ENCODE measurements around the gene ARHGAP44. TPM values are rescaled to one million over a fixed set of nuclear protein-coding genes. Genes with fewer than 3 reads are reported as not detected.

ARHGAP44 gene, protein sequence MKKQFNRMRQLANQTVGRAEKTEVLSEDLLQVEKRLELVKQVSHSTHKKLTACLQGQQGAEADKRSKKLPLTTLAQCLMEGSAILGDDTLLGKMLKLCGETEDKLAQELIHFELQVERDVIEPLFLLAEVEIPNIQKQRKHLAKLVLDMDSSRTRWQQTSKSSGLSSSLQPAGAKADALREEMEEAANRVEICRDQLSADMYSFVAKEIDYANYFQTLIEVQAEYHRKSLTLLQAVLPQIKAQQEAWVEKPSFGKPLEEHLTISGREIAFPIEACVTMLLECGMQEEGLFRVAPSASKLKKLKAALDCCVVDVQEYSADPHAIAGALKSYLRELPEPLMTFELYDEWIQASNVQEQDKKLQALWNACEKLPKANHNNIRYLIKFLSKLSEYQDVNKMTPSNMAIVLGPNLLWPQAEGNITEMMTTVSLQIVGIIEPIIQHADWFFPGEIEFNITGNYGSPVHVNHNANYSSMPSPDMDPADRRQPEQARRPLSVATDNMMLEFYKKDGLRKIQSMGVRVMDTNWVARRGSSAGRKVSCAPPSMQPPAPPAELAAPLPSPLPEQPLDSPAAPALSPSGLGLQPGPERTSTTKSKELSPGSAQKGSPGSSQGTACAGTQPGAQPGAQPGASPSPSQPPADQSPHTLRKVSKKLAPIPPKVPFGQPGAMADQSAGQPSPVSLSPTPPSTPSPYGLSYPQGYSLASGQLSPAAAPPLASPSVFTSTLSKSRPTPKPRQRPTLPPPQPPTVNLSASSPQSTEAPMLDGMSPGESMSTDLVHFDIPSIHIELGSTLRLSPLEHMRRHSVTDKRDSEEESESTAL
- 1 to 10 TPM; 1.4 to 6.2 (median 2.1) TPM for total RNA-seq

DNA sequence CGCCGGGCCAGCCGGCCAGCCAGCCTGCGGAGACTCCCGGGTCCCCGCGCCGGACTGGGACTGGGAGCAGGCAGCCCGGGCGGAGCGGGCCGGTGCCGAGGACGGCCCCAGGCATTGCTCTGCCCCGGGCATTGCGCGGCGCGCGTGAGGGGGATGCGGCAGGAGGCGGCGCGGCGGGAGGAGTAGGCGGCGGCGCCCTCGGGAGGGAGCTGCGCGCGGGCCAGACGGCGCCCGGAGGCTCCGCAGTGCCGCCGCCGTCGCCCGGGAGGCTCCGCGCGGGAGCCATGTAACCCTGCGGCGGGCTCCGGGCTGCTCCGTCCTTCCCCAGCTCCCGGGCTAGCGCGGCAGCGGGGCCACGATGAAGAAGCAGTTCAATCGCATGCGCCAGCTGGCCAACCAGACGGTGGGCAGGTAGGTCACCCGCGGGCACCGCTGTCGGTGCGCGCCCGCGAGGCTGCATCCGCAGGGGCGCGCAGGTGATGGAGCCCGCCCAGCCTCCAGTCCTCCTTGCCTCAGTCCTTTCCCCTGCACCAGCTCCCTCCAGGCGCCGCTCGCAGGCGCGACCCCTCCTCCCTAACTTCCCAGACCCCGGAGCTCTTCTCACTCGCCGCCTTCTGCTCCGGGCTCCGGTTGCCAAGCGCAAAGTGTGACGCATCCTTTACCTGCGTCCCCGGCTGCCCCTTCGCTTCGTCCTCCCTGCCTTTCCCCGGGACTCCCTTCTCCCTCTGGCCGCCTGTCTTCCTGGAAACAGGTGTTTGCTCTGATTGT is at the start of gene ARHGAP44:
ARHGAP44 (plus strand) TSS at position 18 of the 768 bp plus-strand sequence; CDS start at position 359, 341 bp downstream.
- peaks cover 0 to 15% (median 0%) of the 10 kb centered on the region in 3 donors for H3K27me3 ChIP-seq
- H3K27ac ChIP-seq, result peak within 1 kb of the TSS in 1 of 4 donors; percentile 66
- DNase-seq (peak in 1 of 2 donors; percentile 5), ATAC-seq (peak; percentile 54 to 73)
- H3K9me3 ChIP-seq, result no peaks in the 10 kb centered on the region
- H3K4me1 ChIP-seq, result no peaks in the 10 kb centered on the region
- H3K36me3 ChIP-seq, result no peaks in the 10 kb centered on the region
- intact Hi-C loops (cut with DNase I; ENCODE audit: low total_unique reads) (no loop called here), in situ Hi-C loops (cut with MboI; ENCODE audit: low sequenced_read_pairs in 4 of 4) (no loop called here)
- peak in 1 of 2 donors; percentile 32 for TF ChIP-seq POLR2A (IDR thresholded peaks at IDR 0.05)
- TF ChIP-seq, protein P1, sequence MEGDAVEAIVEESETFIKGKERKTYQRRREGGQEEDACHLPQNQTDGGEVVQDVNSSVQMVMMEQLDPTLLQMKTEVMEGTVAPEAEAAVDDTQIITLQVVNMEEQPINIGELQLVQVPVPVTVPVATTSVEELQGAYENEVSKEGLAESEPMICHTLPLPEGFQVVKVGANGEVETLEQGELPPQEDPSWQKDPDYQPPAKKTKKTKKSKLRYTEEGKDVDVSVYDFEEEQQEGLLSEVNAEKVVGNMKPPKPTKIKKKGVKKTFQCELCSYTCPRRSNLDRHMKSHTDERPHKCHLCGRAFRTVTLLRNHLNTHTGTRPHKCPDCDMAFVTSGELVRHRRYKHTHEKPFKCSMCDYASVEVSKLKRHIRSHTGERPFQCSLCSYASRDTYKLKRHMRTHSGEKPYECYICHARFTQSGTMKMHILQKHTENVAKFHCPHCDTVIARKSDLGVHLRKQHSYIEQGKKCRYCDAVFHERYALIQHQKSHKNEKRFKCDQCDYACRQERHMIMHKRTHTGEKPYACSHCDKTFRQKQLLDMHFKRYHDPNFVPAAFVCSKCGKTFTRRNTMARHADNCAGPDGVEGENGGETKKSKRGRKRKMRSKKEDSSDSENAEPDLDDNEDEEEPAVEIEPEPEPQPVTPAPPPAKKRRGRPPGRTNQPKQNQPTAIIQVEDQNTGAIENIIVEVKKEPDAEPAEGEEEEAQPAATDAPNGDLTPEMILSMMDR (IDR thresholded peaks at IDR 0.05 in 4 of 5, conservative IDR thresholded peaks at IDR 0.05 in 1 of 5), result no peak
- peak within 1 kb of the TSS; percentile 62 to 70 (median 67) for H3K4me3 ChIP-seq

DNA sequence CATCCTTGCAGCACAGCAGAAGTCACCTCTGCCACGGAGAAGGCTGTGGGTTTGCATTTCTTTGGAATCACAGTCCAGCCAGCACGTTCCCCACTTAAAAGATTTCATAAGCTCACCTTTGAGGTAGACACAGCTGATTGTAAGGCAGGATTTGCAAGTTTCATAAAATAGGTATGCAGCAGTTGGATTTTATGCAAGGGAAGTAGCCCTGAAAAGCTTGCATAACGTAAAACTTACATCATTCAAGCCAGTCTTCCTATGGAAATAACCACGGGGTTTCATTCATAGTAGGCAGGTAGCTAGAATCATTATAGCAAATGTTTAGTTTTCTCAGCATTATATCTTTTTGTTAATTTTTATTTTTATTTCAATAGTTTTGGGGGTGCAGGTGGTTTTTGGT is 49.8 kb upstream of the ARHGAP44 start:
- Histone ChIP-seq H3K36me3 (no peaks in the 10 kb centered on the region), H3K4me3 (no peak overlapping the region), H3K27ac (no peak overlapping the region), H3K27me3 (no peaks in the 10 kb centered on the region), H3K4me1 (no peaks in the 10 kb centered on the region), H3K9me3 (no peaks in the 10 kb centered on the region)
- no peak for TF ChIP-seq POLR2A (IDR thresholded peaks at IDR 0.05)
- TF ChIP-seq, protein P1 (IDR thresholded peaks at IDR 0.05 in 4 of 5, conservative IDR thresholded peaks at IDR 0.05 in 1 of 5), result no peak
- ATAC-seq (no peak), DNase-seq (no peak)
- in situ Hi-C loops (cut with MboI; ENCODE audit: low sequenced_read_pairs in 4 of 4), result no loop called here
- intact Hi-C loops (cut with DNase I; ENCODE audit: low total_unique reads), result no loop called here

DNA sequence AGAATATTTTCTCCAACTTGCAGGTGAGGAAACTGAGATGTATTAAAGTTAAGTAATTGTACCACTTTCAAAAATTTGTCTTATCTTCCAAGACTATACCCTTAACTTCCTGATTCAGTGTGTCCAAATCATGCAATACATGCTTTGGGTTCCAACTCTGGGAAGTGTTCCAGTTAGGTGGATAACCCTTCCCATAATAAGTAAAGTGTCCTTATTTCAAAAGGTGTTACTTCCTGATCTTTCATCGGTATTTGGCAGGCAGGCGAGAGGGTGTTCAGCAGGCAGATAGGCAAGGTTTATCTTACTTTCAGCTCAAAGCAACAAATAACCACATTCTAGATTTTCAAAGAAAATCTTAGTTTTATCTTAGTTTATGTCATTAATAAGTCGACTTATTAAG is 46.3 kb upstream of the ARHGAP44 start:
- TF ChIP-seq, protein P1 (IDR thresholded peaks at IDR 0.05 in 4 of 5, conservative IDR thresholded peaks at IDR 0.05 in 1 of 5), result no peak
- TF ChIP-seq POLR2A (IDR thresholded peaks at IDR 0.05), result no peak
- Histone ChIP-seq H3K27ac (no peak overlapping the region), H3K4me1 (no peaks in the 10 kb centered on the region), H3K27me3 (no peaks in the 10 kb centered on the region), H3K9me3 (no peaks in the 10 kb centered on the region), H3K4me3 (no peak overlapping the region), H3K36me3 (no peaks in the 10 kb centered on the region)
- intact Hi-C loops (cut with DNase I; ENCODE audit: low total_unique reads) (no loop called here), in situ Hi-C loops (cut with MboI; ENCODE audit: low sequenced_read_pairs in 4 of 4) (no loop called here)
- ATAC-seq (no peak), DNase-seq (no peak)

DNA sequence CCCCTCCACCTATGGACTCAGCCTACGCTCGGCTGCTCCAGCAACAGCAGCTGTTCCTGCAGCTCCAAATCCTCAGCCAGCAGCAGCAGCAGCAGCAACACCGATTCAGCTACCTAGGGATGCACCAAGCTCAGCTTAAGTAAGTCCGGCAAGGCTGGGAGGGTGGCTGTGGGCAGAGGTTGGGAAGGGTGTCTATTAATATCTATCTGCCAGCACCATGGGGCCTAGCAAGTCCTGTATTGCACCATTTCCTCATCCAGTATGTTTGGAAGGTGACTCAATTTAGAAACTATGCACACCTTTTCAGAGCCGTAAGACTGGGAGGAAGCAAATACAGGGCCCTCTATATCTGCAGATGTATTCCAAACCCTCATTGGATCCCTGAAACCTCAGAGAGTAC is 45.0 kb upstream of the ARHGAP44 start:
- DNase-seq, result no peak
- Histone ChIP-seq H3K4me1 (no peaks in the 10 kb centered on the region), H3K36me3 (no peaks in the 10 kb centered on the region), H3K9me3 (no peaks in the 10 kb centered on the region), H3K27ac (no peak overlapping the region), H3K4me3 (no peak overlapping the region), H3K27me3 (no peaks in the 10 kb centered on the region)
- TF ChIP-seq POLR2A (IDR thresholded peaks at IDR 0.05), result no peak
- TF ChIP-seq, protein P1 (IDR thresholded peaks at IDR 0.05 in 4 of 5, conservative IDR thresholded peaks at IDR 0.05 in 1 of 5), result no peak
- intact Hi-C loops (cut with DNase I; ENCODE audit: low total_unique reads), result no loop called here
- in situ Hi-C loops (cut with MboI; ENCODE audit: low sequenced_read_pairs in 4 of 4), result no loop called here
- no peak for ATAC-seq

Measured in gastrocnemius medialis (tissue), 4 donors.